HUDEP-2 (cell line): ENCODE results near the gene KRTAP5-11.
A peak's percentile ranks its signal among the peaks of the same experiment; 100 is the strongest.
"Not testable (repeated sequence)": the region's sequence is repeated elsewhere in the genome, so short reads cannot be mapped to it uniquely, and the experiment has no call there.

Experiments
- DNase-seq, 76 experiments: peaks; one replicate each; lab custom pipeline; 2025; ENCODE audit not compliant: unreplicated experiment in 76 of 76; lab: John Stamatoyannopoulos, UW

The KRTAP5-11 gene

GRCh38 chr11:71582969-71583368 lies 294 bp upstream of the KRTAP5-11 start:
- DNase-seq = not testable (repeated sequence)

GRCh38 chr11:71581826-71582225 lies 849 bp downstream of the KRTAP5-11 start:
- no peak for DNase-seq

GRCh38 chr11:71580057-71581003 lies 2.3 kb downstream of the KRTAP5-11 start:
- DNase-seq = peak in 56 of 76 experiments; percentile 1 to 60 (median 24)

- not testable (repeated sequence) for DNase-seq
These were observed 3.2 kb downstream of the KRTAP5-11 start for GRCh38 chr11:71579513-71579912.

- no peak for DNase-seq
These were observed 5.1 kb downstream of the KRTAP5-11 start for GRCh38 chr11:71577469-71578004.

- DNase-seq = not testable (repeated sequence)
These were observed 5.8 kb downstream of the KRTAP5-11 start for GRCh38 chr11:71576688-71577465.

- DNase-seq = no peak
These were observed 6.8 kb downstream of the KRTAP5-11 start for GRCh38 chr11:71575723-71576424.

- DNase-seq = no peak
These were observed 8.3 kb downstream of the KRTAP5-11 start for GRCh38 chr11:71574418-71574817.

- no peak for DNase-seq
These were observed 9.9 kb downstream of the KRTAP5-11 start for GRCh38 chr11:71572811-71573210.

GRCh38 chr11:71571101-71571850 lies 11.4 kb downstream of the KRTAP5-11 start:
- DNase-seq = not testable (repeated sequence)

- no peak for DNase-seq
These were observed 13.8 kb downstream of the KRTAP5-11 start for GRCh38 chr11:71568704-71569349.

- DNase-seq = not testable (repeated sequence)
These were observed 15.0 kb downstream of the KRTAP5-11 start for GRCh38 chr11:71567633-71568032.

- DNase-seq = not testable (repeated sequence)
These were observed 15.8 kb downstream of the KRTAP5-11 start for GRCh38 chr11:71566626-71567599.

- DNase-seq = no peak
These were observed 16.5 kb downstream of the KRTAP5-11 start for GRCh38 chr11:71566081-71566620.

- DNase-seq = no peak
These were observed 17.4 kb downstream of the KRTAP5-11 start, which contains the start of gene KRTAP5-10 for GRCh38 chr11:71565263-71565662. KRTAP5-10 (plus strand) TSS chr11:71565563; CDS start chr11:71565588, 25 bp downstream.

- DNase-seq = no peak
These were observed 18.2 kb downstream of the KRTAP5-11 start for GRCh38 chr11:71564430-71564829.

- peak in 26 of 76 experiments; percentile 2 to 39 (median 10) for DNase-seq
These were observed 19.3 kb downstream of the KRTAP5-11 start for GRCh38 chr11:71563406-71563805.

GRCh38 chr11:71562120-71562519 lies 20.6 kb downstream of the KRTAP5-11 start:
- DNase-seq = no peak
